Liver (tissue), 9 donors: ENCODE data around the gene SERPINI1. TPM values are rescaled to one million over a fixed set of nuclear protein-coding genes. Genes with fewer than 3 reads are reported as not detected.

Experiments used
- DNase-seq: peaks from one replicate; pipeline ENCODE4 v3.0.0-alpha.2; 2017; ENCODE audit warnings: low spot score
- H3K27ac ChIP-seq, 2 donors: one replicate each; pipeline ENCODE4 v1.7.0; 2013; ENCODE audit warnings: inconsistent platforms in 2 of 2, low read length in 2 of 2, control low read depth in 1 of 2, low read depth in 1 of 2, mild to moderate bottlenecking in 1 of 2
- H3K27me3 ChIP-seq, 4 donors: one replicate each; pipeline versions ENCODE4 v1.6.1 to v1.7.0; 2013; ENCODE audit warnings: low read length in 3 of 4, inconsistent platforms in 1 of 4, mild to moderate bottlenecking in 1 of 4, moderate library complexity in 1 of 4; ENCODE audit not compliant: control insufficient read depth in 4 of 4, insufficient read depth in 4 of 4
- H3K36me3 ChIP-seq, 4 donors: one replicate each; pipeline versions ENCODE4 v1.6.1 to v1.7.0; 2013; ENCODE audit warnings: low read length in 3 of 4, mild to moderate bottlenecking in 3 of 4, low read depth in 1 of 4, moderate library complexity in 1 of 4; ENCODE audit not compliant: control insufficient read depth in 4 of 4, insufficient read depth in 3 of 4
- H3K4me1 ChIP-seq, 4 donors: one replicate each; pipeline versions ENCODE4 v1.6.1 to v1.7.0; 2013; ENCODE audit warnings: low read length in 3 of 4, mild to moderate bottlenecking in 3 of 4, moderate library complexity in 1 of 4; ENCODE audit not compliant: control insufficient read depth in 4 of 4, insufficient read depth in 4 of 4
- H3K4me3 ChIP-seq, 3 donors: one replicate each; pipeline versions ENCODE4 v1.6.1 to v1.7.0; 2013; ENCODE audit warnings: low read length in 3 of 3, control low read depth in 1 of 3, low read depth in 1 of 3, mild to moderate bottlenecking in 1 of 3
- H3K9ac ChIP-seq, 2 donors: one replicate each; pipeline ENCODE4 v1.7.0; 2013; ENCODE audit warnings: low read length in 2 of 2, mild to moderate bottlenecking in 2 of 2, moderate library complexity in 2 of 2, control low read depth in 1 of 2, low read depth in 1 of 2
- H3K9me3 ChIP-seq, 4 donors: one replicate each; pipeline versions ENCODE4 v1.6.1 to v1.7.0; 2013; ENCODE audit warnings: low read length in 3 of 4; ENCODE audit not compliant: control insufficient read depth in 4 of 4
- ATF3 ChIP-seq: IDR thresholded peaks from 2 replicates; pipeline ENCODE4 v1.6.1; 2016; ENCODE audit warnings: antibody characterized with exemption
- CTCF ChIP-seq: fragments of 150-350 bp; IDR thresholded peaks from 2 replicates; pipeline ENCODE4 v1.5.1; 2017; ENCODE audit warnings: improper control_type of control experiment, low read depth, low read length; ENCODE audit not compliant: missing input control
- EGR1 ChIP-seq, 2 donors: IDR thresholded peaks; 2 replicates each; pipeline ENCODE4 v1.6.1; 2016 to 2018; ENCODE audit warnings: antibody characterized with exemption in 2 of 2, low read depth in 2 of 2
- FOXA1 ChIP-seq: IDR thresholded peaks from 2 replicates; pipeline ENCODE4 v1.6.1; 2016; ENCODE audit warnings: antibody characterized with exemption
- FOXA2 ChIP-seq: IDR thresholded peaks from 2 replicates; pipeline ENCODE4 v1.6.1; 2016; ENCODE audit warnings: antibody characterized with exemption
- GABPA ChIP-seq, 2 donors: IDR thresholded peaks in 1 of 2; conservative IDR thresholded peaks in 1 of 2; 2 replicates each; pipeline ENCODE4 v1.6.1; 2016; ENCODE audit warnings: antibody characterized with exemption in 2 of 2, mild to moderate bottlenecking in 1 of 2, moderate library complexity in 1 of 2
- HNF4A ChIP-seq, 2 donors: conservative IDR thresholded peaks; 2 replicates each; pipeline ENCODE4 v1.6.1; 2016; ENCODE audit warnings: antibody characterized with exemption in 2 of 2, mild to moderate bottlenecking in 2 of 2
- HNF4G ChIP-seq: IDR thresholded peaks from 2 replicates; pipeline ENCODE4 v1.6.1; 2016; ENCODE audit warnings: antibody characterized with exemption
- JUND ChIP-seq, 2 donors: IDR thresholded peaks; 2 replicates each; pipeline ENCODE4 v1.6.1; 2016; ENCODE audit warnings: antibody characterized with exemption in 2 of 2
- MAX ChIP-seq: IDR thresholded peaks from 2 replicates; pipeline ENCODE4 v1.6.1; 2016; ENCODE audit warnings: antibody characterized with exemption
- NR2F2 ChIP-seq: IDR thresholded peaks from 2 replicates; pipeline ENCODE4 v1.6.1; 2016; ENCODE audit warnings: antibody characterized with exemption
- RAD21 ChIP-seq, 2 donors: IDR thresholded peaks; 2 replicates each; pipeline ENCODE4 v1.6.1; 2016; ENCODE audit warnings: antibody characterized with exemption in 2 of 2, mild to moderate bottlenecking in 2 of 2
- REST ChIP-seq: IDR thresholded peaks from 2 replicates; pipeline ENCODE4 v1.6.1; 2016; ENCODE audit warnings: antibody characterized with exemption, mild to moderate bottlenecking
- RXRA ChIP-seq, 2 donors: IDR thresholded peaks; 2 replicates each; pipeline ENCODE4 v1.6.1; 2017 to 2018; ENCODE audit warnings: antibody characterized with exemption in 2 of 2, mild to moderate bottlenecking in 1 of 2
- SP1 ChIP-seq: IDR thresholded peaks from 2 replicates; pipeline ENCODE4 v1.6.1; 2018; ENCODE audit warnings: antibody characterized with exemption, mild to moderate bottlenecking
- TAF1 ChIP-seq: conservative IDR thresholded peaks from 2 replicates; pipeline ENCODE4 v1.6.1; 2016; ENCODE audit warnings: antibody characterized with exemption, mild to moderate bottlenecking
- YY1 ChIP-seq: IDR thresholded peaks from 2 replicates; pipeline ENCODE4 v1.6.1; 2016; ENCODE audit warnings: antibody characterized with exemption, mild to moderate bottlenecking
- ZBTB33 ChIP-seq: IDR thresholded peaks from 2 replicates; pipeline ENCODE4 v1.6.1; 2016; ENCODE audit warnings: antibody characterized with exemption
- WGBS: extraction: QIAGEN DNeasy Blood & Tissue Kit; methylation state at CpG from one replicate; pipeline ENCODE4 v1.1.7; 2013; 5-methylcytosine and 5-hydroxymethylcytosine counted together
- polyA plus RNA-seq, 2 donors: library from polyadenylated mRNA; stranded (reverse) in 1 of 2; unstranded in 1 of 2; fragments of 200-250 nt in 1 of 2; fragments of >200 nt in 1 of 2; fragmentation: Nextera tagmentation in 1 of 2; extraction: Ambion mirVana in 1 of 2; gene quantifications; one replicate each; pipeline versions ENCODE4 v1.2.1 to v1.2.3, GENCODE V29; 2013 to 2015
- total RNA-seq, 2 donors: library from RNA; depleted of rRNA; stranded (reverse); fragments of >200 nt; gene quantifications; one replicate each; pipeline ENCODE4 v1.2.3, GENCODE V29; 2014
- donor health status: healthy.
- donor health status: healthy.
- donor health status: healthy.
- donor health status: healthy.
- donor health status: healthy.

SERPINI1 gene
- total and polyA plus RNA-seq, 4 donors = 0.90 to 23.6 (median 1.9) TPM

- no peaks in the 10 kb centered on the region for H3K9me3 ChIP-seq
- 85% methylated on average over 3 of the region's 3 CpGs for WGBS
- H3K27ac ChIP-seq = no peak overlapping the region
- DNase-seq = no peak
- H3K4me1 ChIP-seq = peaks cover 0 to 3% (median 0%) of the 10 kb centered on the region in 4 donors
- no peaks in the 10 kb centered on the region for H3K27me3 ChIP-seq
- peaks cover 0 to 5% (median 3%) of the 10 kb centered on the region in 4 donors for H3K36me3 ChIP-seq
- TF ChIP-seq ZBTB33 (no peak), ATF3 (no peak), GABPA (IDR thresholded peaks at IDR 0.05 in 1 of 2, conservative IDR thresholded peaks at IDR 0.05 in 1 of 2) (no peak), REST (no peak)
- H3K9ac ChIP-seq = no peak overlapping the region
- no peak overlapping the region for H3K4me3 ChIP-seq
These were observed 11.6 kb upstream of the SERPINI1 start for GRCh38 chr3:167723872-167724271.

GRCh38 chr3:167728176-167728575, 7.3 kb upstream of the SERPINI1 start:
- H3K9ac ChIP-seq = no peak overlapping the region
- no peak overlapping the region for H3K4me3 ChIP-seq
- H3K4me1 ChIP-seq = peaks cover under 1 to 7% (median 3%) of the 10 kb centered on the region in 4 donors
- no peaks in the 10 kb centered on the region for H3K27me3 ChIP-seq
- H3K36me3 ChIP-seq = no peaks in the 10 kb centered on the region
- TF ChIP-seq ATF3 (no peak), FOXA2 (no peak), TAF1 (no peak), REST (no peak), YY1 (no peak), ZBTB33 (no peak), RAD21 (IDR thresholded peaks at IDR 0.05) (no peak), RXRA (IDR thresholded peaks at IDR 0.05) (no peak), HNF4A (conservative IDR thresholded peaks at IDR 0.05) (no peak), SP1 (no peak), EGR1 (IDR thresholded peaks at IDR 0.05; ENCODE audit: low read depth in 2 of 2) (no peak), HNF4G (no peak), CTCF (no peak), JUND (IDR thresholded peaks at IDR 0.05) (no peak), GABPA (IDR thresholded peaks at IDR 0.05 in 1 of 2, conservative IDR thresholded peaks at IDR 0.05 in 1 of 2) (no peak), FOXA1 (no peak), MAX (no peak), NR2F2 (no peak)
- H3K27ac ChIP-seq = no peak overlapping the region
- H3K9me3 ChIP-seq = no peaks in the 10 kb centered on the region
- 82% methylated on average over 3 of the region's 3 CpGs for WGBS
- no peak for DNase-seq
